Right lobe of liver (tissue), 6 donors: ENCODE results near the gene QRSL1. TPM values are rescaled to one million over a fixed set of nuclear protein-coding genes. Genes with fewer than 3 reads are reported as not detected.
"Not testable (repeated sequence)": the region's sequence is repeated elsewhere in the genome, so short reads cannot be mapped to it uniquely, and the experiment has no call there.

Experiments used
- ATAC-seq, 4 donors: fragments of 200-7000 bp; cut with Tn5 transposase; one replicate each; pipeline ENCODE4 v1.9.1; 2020; ENCODE audit warnings: mild to moderate bottlenecking in 4 of 4, moderate library complexity in 4 of 4
- DNase-seq, 3 donors: peaks; one replicate each; pipeline ENCODE4 v3.0.0-alpha.2; 2020
- H3K27ac ChIP-seq, 3 donors: fragments of 200-600 bp; one replicate each; pipeline ENCODE4 v1.8.0; 2022
- H3K27me3 ChIP-seq, 2 donors: fragments of 200-600 bp; one replicate each; pipeline ENCODE4 v1.8.0; 2022
- H3K36me3 ChIP-seq, 4 donors: fragments of 200-600 bp; sonication (generic) in 1 of 4; one replicate each; pipeline versions ENCODE4 v1.5.1 to v1.8.0; 2017 to 2022; ENCODE audit warnings: control low read depth in 1 of 4
- H3K4me1 ChIP-seq, 4 donors: fragments of 200-600 bp; sonication (generic) in 1 of 4; one replicate each; pipeline versions ENCODE4 v1.5.1 to v1.8.0; 2017 to 2022; ENCODE audit warnings: control low read depth in 1 of 4
- H3K4me3 ChIP-seq, 3 donors: fragments of 200-600 bp; one replicate each; pipeline ENCODE4 v1.8.0; 2022
- H3K9me3 ChIP-seq, 4 donors: fragments of 200-600 bp; sonication (generic) in 1 of 4; one replicate each; pipeline versions ENCODE4 v1.5.1 to v1.8.0; 2017 to 2022; ENCODE audit warnings: control low read depth in 1 of 4
- CTCF ChIP-seq, 4 donors: fragments of 200-600 bp in 3 of 4; fragments of 450-650 bp in 1 of 4; IDR thresholded peaks; one replicate each; pipeline versions ENCODE4 v1.5.1 to v1.8.0; 2016 to 2022; ENCODE audit warnings: antibody characterized with exemption in 4 of 4, mild to moderate bottlenecking in 2 of 4
- POLR2A ChIP-seq: fragments of 450-650 bp; IDR thresholded peaks from one replicate; pipeline ENCODE4 v1.6.1; 2017; ENCODE audit warnings: antibody characterized with exemption, mild to moderate bottlenecking
- WGBS: methylation state at CpG from one replicate; pipeline ENCODE4 v1.1.6; 2018; ENCODE audit warnings: low coverage, low lambda C conversion rate; ENCODE audit not compliant: insufficient coverage; ENCODE audit errors: missing lambda C conversion rate; 5-methylcytosine and 5-hydroxymethylcytosine counted together
- intact Hi-C, 2 donors: fragments of 100-400 bp; cut with DNase I; formaldehyde crosslinking; loops; one replicate each; pipeline versions ENCODE4 v1.11.2 to v1.14.1; 2022
- long read RNA-seq: library from polyadenylated mRNA; unstranded; transcript quantifications from one replicate; pipeline ENCODE4 v2.0.0, GENCODE V29; 2019
- total RNA-seq, 6 experiments: library from RNA; depleted of rRNA in 2 of 6; stranded (reverse); fragments of >200 nt in 2 of 6; fragmentation: NEBNext Ultra II Directional in 3 of 6; extraction: Animal tissue kit (Norgen Biotek cat#: 25700) in 3 of 6; gene quantifications; one replicate each; pipeline versions ENCODE4 v1.1.0 to v1.2.4, GENCODE V29; 2016 to 2023
- donor health status: DM: no; HTN: yes; CAD: no.
- donor health status: DM: no; HTN: no; CAD: no.
- donor health status: DM: no; HTN: no; CAD: no.
- donor health status: DM: no; HTN: yes; CAD: no.
- donor health status: DM: no; HTN: yes; CAD: no.

QRSL1 gene
- total RNA-seq = 1 to 10 TPM; 6.0 to 8.8 (median 7.8) TPM
- long read RNA-seq, full-length matches to known transcripts = 3 of 3 reads
- long read RNA-seq, partial matches to known transcripts = 0 of 3 reads
- long read RNA-seq, other reads (novel, unspliced or antisense) = 0 of 3 reads

GRCh38 chr6:106629103-106629858 is at the start of gene QRSL1, which contains the start of gene RTN4IP1:
Gene QRSL1, plus strand, starts transcription at chr6:106629578. Its CDS starts 104 bp downstream, at chr6:106629682.
Gene RTN4IP1, minus strand, starts transcription at chr6:106629498. Its CDS starts 477 bp downstream, at chr6:106629021.
- Histone ChIP-seq H3K4me3 (peak within 1 kb of the TSS; percentile 91 to 96 (median 95)), H3K9me3 (no peaks in the 10 kb centered on the region), H3K4me1 (peaks cover 0 to 14% (median 3%) of the 10 kb centered on the region in 4 donors), H3K27ac (peak within 1 kb of the TSS; percentile 68 to 83 (median 76)), H3K27me3 (no peaks in the 10 kb centered on the region), H3K36me3 (no peaks in the 10 kb centered on the region)
- intact Hi-C loops = no loop called here
- TF ChIP-seq POLR2A = peak; percentile 74
- TF ChIP-seq CTCF (IDR thresholded peaks at IDR 0.05) = no peak
- ATAC-seq (peak; percentile 98 to 99 (median 98)), DNase-seq (peak; percentile 81 to 88 (median 85))
- WGBS = 1% methylated on average over 32 of the region's 46 CpGs

GRCh38 chr6:106581468-106581867 is 47.9 kb upstream of the QRSL1 start:
- DNase-seq (no peak), ATAC-seq (no peak)
- TF ChIP-seq POLR2A = no peak
- no peak for TF ChIP-seq CTCF (IDR thresholded peaks at IDR 0.05)
- no peak overlapping the region for H3K27ac ChIP-seq
- intact Hi-C loops = no loop called here
- peaks cover 0 to 3% (median 0%) of the 10 kb centered on the region in 4 donors for H3K36me3 ChIP-seq
- H3K9me3 ChIP-seq = no peaks in the 10 kb centered on the region
- H3K4me1 ChIP-seq = no peaks in the 10 kb centered on the region
- no peaks in the 10 kb centered on the region for H3K27me3 ChIP-seq
- no peak overlapping the region for H3K4me3 ChIP-seq
- WGBS = 67% methylated on average over 1 of the region's 1 CpG

GRCh38 chr6:106586815-106587415 is 42.5 kb upstream of the QRSL1 start:
- Histone ChIP-seq H3K27ac (no peak overlapping the region), H3K27me3 (no peaks in the 10 kb centered on the region), H3K4me3 (no peak overlapping the region), H3K36me3 (peaks cover 0 to 8% (median 2%) of the 10 kb centered on the region in 4 donors), H3K9me3 (no peaks in the 10 kb centered on the region), H3K4me1 (no peaks in the 10 kb centered on the region)
- DNase-seq = no peak
- no peak for ATAC-seq
- TF ChIP-seq CTCF (IDR thresholded peaks at IDR 0.05) (no peak), POLR2A (no peak)
- intact Hi-C loops = no loop called here
- 90% methylated on average over 2 of the region's 4 CpGs for WGBS

- WGBS = 69% methylated on average over 5 of the region's 5 CpGs
- H3K4me1 ChIP-seq = not testable (repeated sequence)
Observed at GRCh38 chr6:106588937-106589336, 40.4 kb upstream of the QRSL1 start.

More at GRCh38 chr6:106588937-106589336, 40.4 kb upstream of the QRSL1 start:
- H3K9me3 ChIP-seq, ATAC-seq, H3K36me3 ChIP-seq, H3K4me3 ChIP-seq, DNase-seq, H3K27ac ChIP-seq, H3K27me3 ChIP-seq, intact Hi-C loops: not testable (repeated sequence)
